G401 (cell line): Measurements from ENCODE around the gene ARHGEF28. TPM values are rescaled to one million over a fixed set of nuclear protein-coding genes. Genes with fewer than 3 reads are reported as not detected.

Experiments used
- DNase-seq: peaks from one replicate; pipeline ENCODE4 v3.0.0-alpha.2; 2015; ENCODE audit warnings: low spot score
- in situ Hi-C: cut with HindIII; loops from 2 replicates; pipeline ENCODE4 v1.10.0; 2016; ENCODE audit warnings: low sequenced_read_pairs, mixed read lengths
- total RNA-seq: library from RNA; depleted of rRNA; stranded (reverse); fragments of >200 nt; shearing (Covaris generic); gene quantifications from 2 replicates; pipeline ENCODE4 v1.2.3, GENCODE V29; 2014

Gene ARHGEF28
- total RNA-seq, 1 experiment from 2014 or later, result 0.03 TPM

- no peak for DNase-seq
Observed at GRCh38 chr5:73722231-73722630, 96.2 kb downstream of the ARHGEF28 start.

GRCh38 chr5:73726071-73726470, 100.1 kb downstream of the ARHGEF28 start:
- DNase-seq, result no peak
- in situ Hi-C loops, result no loop called here

More at GRCh38 chr5:73722231-73722630, 96.2 kb downstream of the ARHGEF28 start:
- in situ Hi-C loops, result no loop called here

- in situ Hi-C loops, result no loop called here
- no peak for DNase-seq
Observed at GRCh38 chr5:73726606-73727231, 100.7 kb downstream of the ARHGEF28 start.

GRCh38 chr5:73727470-73727869, 101.5 kb downstream of the ARHGEF28 start:
- no peak for DNase-seq
- in situ Hi-C loops, result no loop called here

- in situ Hi-C loops, result no loop called here
- DNase-seq, result no peak
Observed at GRCh38 chr5:73728493-73729273, 102.7 kb downstream of the ARHGEF28 start.

- in situ Hi-C loops, result no loop called here
- DNase-seq, result no peak
Observed at GRCh38 chr5:73729329-73729728, 103.3 kb downstream of the ARHGEF28 start.

- DNase-seq, result no peak
- in situ Hi-C loops, result no loop called here
Observed at GRCh38 chr5:73732045-73732444, 106.0 kb downstream of the ARHGEF28 start.

- in situ Hi-C loops, result no loop called here
- no peak for DNase-seq
Observed at GRCh38 chr5:73733219-73733618, 107.2 kb downstream of the ARHGEF28 start.

- no peak for DNase-seq
- in situ Hi-C loops, result no loop called here
Observed at GRCh38 chr5:73735032-73735734, 109.2 kb downstream of the ARHGEF28 start.

GRCh38 chr5:73739650-73740049, 113.7 kb downstream of the ARHGEF28 start:
- DNase-seq, result no peak
- in situ Hi-C loops, result no loop called here

GRCh38 chr5:73740274-73740790, 114.3 kb downstream of the ARHGEF28 start:
- in situ Hi-C loops, result no loop called here
- no peak for DNase-seq

GRCh38 chr5:73743161-73743560, 117.2 kb downstream of the ARHGEF28 start:
- in situ Hi-C loops, result no loop called here
- no peak for DNase-seq

GRCh38 chr5:73745836-73746235, 119.8 kb downstream of the ARHGEF28 start:
- in situ Hi-C loops, result no loop called here
- DNase-seq, result no peak

GRCh38 chr5:73746608-73747007, 120.6 kb downstream of the ARHGEF28 start:
- in situ Hi-C loops, result no loop called here
- no peak for DNase-seq

GRCh38 chr5:73747696-73748380, 121.8 kb downstream of the ARHGEF28 start:
- no peak for DNase-seq

GRCh38 chr5:73748510-73749400, 122.8 kb downstream of the ARHGEF28 start:
- no peak for DNase-seq
- in situ Hi-C loops, result no loop called here

More at GRCh38 chr5:73747696-73748380, 121.8 kb downstream of the ARHGEF28 start:
- in situ Hi-C loops, result no loop called here

GRCh38 chr5:73749485-73750270, 123.7 kb downstream of the ARHGEF28 start:
- no peak for DNase-seq
- in situ Hi-C loops, result no loop called here
